ENCODE results near the gene UBR7. TPM values are rescaled to one million over a fixed set of nuclear protein-coding genes. Genes with fewer than 3 reads are reported as not detected.

Gene UBR7
- total RNA-seq, 4 donors from 2014 or later: 13.2 to 29.6 (median 19.9) TPM

GRCh38 chr14:93201155-93201704 is 5.8 kb upstream of the UBR7 start:
- Histone ChIP-seq H3K27ac (no peak overlapping the region), H3K27me3 (no peaks in the 10 kb centered on the region), H3K4me3 (no peak overlapping the region), H3K36me3 (peaks cover 0 to 5% (median 0%) of the 10 kb centered on the region in 3 donors), H3K4me1 (peaks cover 0 to 23% (median 7%) of the 10 kb centered on the region in 3 donors), H3K9me3 (no peaks in the 10 kb centered on the region)
- DNase-seq: no peak
- no peak for TF ChIP-seq CTCF (IDR thresholded peaks at IDR 0.05)
- intact Hi-C loops (cut with DNase I): no loop called here
- WGBS, 2 donors: 78 to 81% methylated on average over 7 of the region's 7 CpGs

- no peak for DNase-seq
- Histone ChIP-seq H3K27me3 (no peaks in the 10 kb centered on the region), H3K4me3 (peak overlapping the region; percentile 83 to 98 (median 94)), H3K4me1 (peaks cover 0 to 52% (median 18%) of the 10 kb centered on the region in 3 donors), H3K36me3 (peaks cover 0 to 29% (median 0%) of the 10 kb centered on the region in 3 donors), H3K9me3 (no peaks in the 10 kb centered on the region), H3K27ac (peak overlapping the region; percentile 82 to 95 (median 90))
- no peak for TF ChIP-seq POLR2A (IDR thresholded peaks at IDR 0.05)
- TF ChIP-seq CTCF (IDR thresholded peaks at IDR 0.05): peak in 1 of 6 experiments; percentile 10
- intact Hi-C loops (cut with DNase I): no loop called here
- WGBS, 2 donors: 0 to 2% methylated on average over 17 to 23 of the region's 23 CpGs
These were observed 632 bp downstream of the UBR7 start for GRCh38 chr14:93207468-93208308.

GRCh38 chr14:93212432-93212831 is 5.4 kb downstream of the UBR7 start:
- Histone ChIP-seq H3K4me1 (peaks cover 0 to 26% (median 11%) of the 10 kb centered on the region in 3 donors), H3K9me3 (no peaks in the 10 kb centered on the region), H3K27me3 (no peaks in the 10 kb centered on the region), H3K27ac (no peak overlapping the region), H3K4me3 (no peak overlapping the region), H3K36me3 (peaks cover 0 to 76% (median 7%) of the 10 kb centered on the region in 3 donors)
- intact Hi-C loops (cut with DNase I): no loop called here
- TF ChIP-seq POLR2A (IDR thresholded peaks at IDR 0.05) (no peak), CTCF (IDR thresholded peaks at IDR 0.05) (no peak)
- WGBS, 2 donors: 62 to 81% methylated on average over 3 of the region's 3 CpGs
- DNase-seq: no peak

GRCh38 chr14:93214598-93214997 is 7.5 kb downstream of the UBR7 start:
- Histone ChIP-seq H3K9me3 (no peaks in the 10 kb centered on the region), H3K4me3 (no peak overlapping the region), H3K27me3 (no peaks in the 10 kb centered on the region), H3K36me3 (peaks cover 0 to 97% (median 7%) of the 10 kb centered on the region in 3 donors), H3K27ac (no peak overlapping the region), H3K4me1 (peaks cover 0 to 4% (median 0%) of the 10 kb centered on the region in 3 donors)
- DNase-seq: no peak
- WGBS, 2 donors: 77 to 92% methylated on average over 2 of the region's 2 CpGs
- intact Hi-C loops (cut with DNase I): no loop called here
- TF ChIP-seq CTCF (IDR thresholded peaks at IDR 0.05) (no peak), POLR2A (IDR thresholded peaks at IDR 0.05) (no peak)

- WGBS, 2 donors: 43 to 44% methylated on average over 3 of the region's 3 CpGs
- H3K27me3 ChIP-seq: no peaks in the 10 kb centered on the region
- no peak for TF ChIP-seq POLR2A (IDR thresholded peaks at IDR 0.05)
- peak in 5 of 6 experiments; percentile 33 to 65 (median 42) for TF ChIP-seq CTCF (IDR thresholded peaks at IDR 0.05)
- H3K4me1 ChIP-seq: no peaks in the 10 kb centered on the region
- no peak overlapping the region for H3K4me3 ChIP-seq
- peaks cover 6 to 99% (median 14%) of the 10 kb centered on the region in 3 donors for H3K36me3 ChIP-seq
- intact Hi-C loops (cut with DNase I): no loop called here
- H3K9me3 ChIP-seq: no peaks in the 10 kb centered on the region
- DNase-seq: no peak
- no peak overlapping the region for H3K27ac ChIP-seq
These were observed 12.2 kb downstream of the UBR7 start for GRCh38 chr14:93219103-93219726.

All from esophagus squamous epithelium (tissue), 5 donors.